Smooth muscle cell (in vitro differentiated cells): ENCODE data around the gene RNF217. TPM values are rescaled to one million over a fixed set of nuclear protein-coding genes. Genes with fewer than 3 reads are reported as not detected.

Source experiments
- DNase-seq: peaks from one replicate; lab custom pipeline; 2025; ENCODE audit not compliant: unreplicated experiment; lab: John Stamatoyannopoulos, UW
- H2AFZ ChIP-seq: fragments of 200-600 bp; sonication (generic); 2 replicates; pipeline ENCODE4 v1.6.0; 2016; ENCODE audit warnings: antibody characterized with exemption, low read depth, mild to moderate bottlenecking
- H3F3A ChIP-seq: fragments of 200-600 bp; sonication (generic); 2 replicates; pipeline ENCODE4 v1.6.0; 2017; ENCODE audit warnings: antibody characterized with exemption, low read depth
- H3K27ac ChIP-seq: fragments of 200-600 bp; sonication (generic); 2 replicates; pipeline ENCODE4 v1.5.1; 2016; ENCODE audit warnings: low read depth, mild to moderate bottlenecking
- H3K27me3 ChIP-seq: fragments of 200-600 bp; sonication (generic); 2 replicates; pipeline ENCODE4 v1.6.1; 2016; ENCODE audit warnings: low read depth, mild to moderate bottlenecking
- H3K36me3 ChIP-seq: fragments of 200-600 bp; sonication (generic); 2 replicates; pipeline ENCODE4 v1.5.1; 2016; ENCODE audit warnings: low read depth
- H3K4me1 ChIP-seq: fragments of 200-600 bp; sonication (generic); 2 replicates; pipeline ENCODE4 v1.5.1; 2016; ENCODE audit warnings: low read depth
- H3K4me2 ChIP-seq: fragments of 200-600 bp; sonication (generic); 2 replicates; pipeline ENCODE4 v1.6.0; 2016; ENCODE audit warnings: mild to moderate bottlenecking
- H3K4me3 ChIP-seq: fragments of 200-600 bp; sonication (generic); 2 replicates; pipeline ENCODE4 v1.5.1; 2016; ENCODE audit warnings: mild to moderate bottlenecking
- H3K79me2 ChIP-seq: fragments of 200-600 bp; sonication (generic); 2 replicates; pipeline ENCODE4 v1.6.0; 2016; ENCODE audit warnings: low read depth, mild to moderate bottlenecking
- H3K9ac ChIP-seq: fragments of 200-600 bp; sonication (generic); 2 replicates; pipeline ENCODE4 v1.6.0; 2016; ENCODE audit warnings: low read depth
- H3K9me3 ChIP-seq: fragments of 200-600 bp; sonication (generic); replicated peaks from 2 replicates; pipeline ENCODE4 v1.5.1; 2016; ENCODE audit warnings: low read depth
- H4K20me1 ChIP-seq: fragments of 200-600 bp; sonication (generic); 2 replicates; pipeline ENCODE4 v1.6.0; 2016; ENCODE audit warnings: low read depth
- WGBS: methylation state at CpG from one replicate; pipeline ENCODE4 v1.1.7; 2016; ENCODE audit warnings: low lambda C conversion rate; 5-methylcytosine and 5-hydroxymethylcytosine counted together
- polyA plus RNA-seq: library from polyadenylated mRNA; unstranded; fragments of >200 nt; fragmentation: Nextera tagmentation; extraction: Ambion mirVana; gene quantifications from 2 replicates; pipeline ENCODE4 v1.2.1, GENCODE V29; 2016
- total RNA-seq: library from RNA; depleted of rRNA; stranded (reverse); fragments of >200 nt; gene quantifications from 2 replicates; pipeline ENCODE4 v1.2.3, GENCODE V29; 2014
- TF ChIP-seq, protein P1 (sequence below): fragments of 200-600 bp; sonication (generic); IDR thresholded peaks from 2 replicates; pipeline ENCODE4 v1.5.1; 2017; ENCODE audit warnings: borderline replicate concordance, mild to moderate bottlenecking, antibody characterized with exemption; ENCODE audit not compliant: insufficient read depth, poor library complexity, severe bottlenecking

Gene RNF217
- total and polyA plus RNA-seq, 2 experiments from 2014 or later = 15.6 to 127 TPM

DNA sequence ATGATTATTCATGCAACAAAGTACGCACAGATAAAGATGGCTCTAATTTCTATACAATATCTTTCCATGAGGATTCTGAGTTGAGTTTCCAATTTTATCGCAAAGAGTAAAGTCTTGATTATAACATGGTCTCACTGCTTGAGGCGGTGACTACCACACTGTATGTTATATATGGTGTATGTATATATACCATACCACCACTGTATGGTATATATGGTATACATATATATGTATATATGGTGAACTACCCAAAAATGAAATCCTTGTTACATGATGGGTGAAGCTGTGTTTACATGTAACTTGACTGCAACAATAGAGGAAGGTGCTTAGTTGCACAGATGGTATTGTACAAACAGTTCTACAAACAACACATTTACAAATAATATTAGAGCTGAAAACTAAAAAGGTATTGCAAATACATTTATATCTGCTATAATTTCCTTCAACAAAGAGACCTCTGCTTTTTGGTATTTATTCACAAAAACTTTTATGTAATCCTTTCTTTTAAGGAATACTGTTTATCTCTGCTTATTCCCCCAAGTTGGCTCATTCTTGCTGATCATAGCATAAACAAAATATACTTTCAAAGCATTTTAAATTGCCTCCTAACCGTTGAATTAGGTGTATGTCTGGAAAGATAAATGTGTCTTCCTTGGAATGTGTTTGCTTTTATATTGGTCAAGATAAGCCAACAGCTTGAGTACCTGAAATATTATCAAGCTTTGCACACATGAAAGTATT lies 113.7 kb downstream of the RNF217 start:
- Histone ChIP-seq H3K4me1 (peaks cover 9% of the 10 kb centered on the region), H3K27me3 (no peaks in the 10 kb centered on the region), H2AFZ (no peak overlapping the region), H4K20me1 (peaks cover 75% of the 10 kb centered on the region), H3K4me2 (no peak overlapping the region), H3K4me3 (no peak overlapping the region), H3K36me3 (peaks cover 19% of the 10 kb centered on the region), H3K9ac (no peak overlapping the region), H3K79me2 (peaks cover 70% of the 10 kb centered on the region), H3K27ac (no peak overlapping the region), H3K9me3 (no peaks in the 10 kb centered on the region), H3F3A (peaks cover 12% of the 10 kb centered on the region)
- WGBS = 94% methylated on average over 4 of the region's 4 CpGs
- TF ChIP-seq, protein P1, sequence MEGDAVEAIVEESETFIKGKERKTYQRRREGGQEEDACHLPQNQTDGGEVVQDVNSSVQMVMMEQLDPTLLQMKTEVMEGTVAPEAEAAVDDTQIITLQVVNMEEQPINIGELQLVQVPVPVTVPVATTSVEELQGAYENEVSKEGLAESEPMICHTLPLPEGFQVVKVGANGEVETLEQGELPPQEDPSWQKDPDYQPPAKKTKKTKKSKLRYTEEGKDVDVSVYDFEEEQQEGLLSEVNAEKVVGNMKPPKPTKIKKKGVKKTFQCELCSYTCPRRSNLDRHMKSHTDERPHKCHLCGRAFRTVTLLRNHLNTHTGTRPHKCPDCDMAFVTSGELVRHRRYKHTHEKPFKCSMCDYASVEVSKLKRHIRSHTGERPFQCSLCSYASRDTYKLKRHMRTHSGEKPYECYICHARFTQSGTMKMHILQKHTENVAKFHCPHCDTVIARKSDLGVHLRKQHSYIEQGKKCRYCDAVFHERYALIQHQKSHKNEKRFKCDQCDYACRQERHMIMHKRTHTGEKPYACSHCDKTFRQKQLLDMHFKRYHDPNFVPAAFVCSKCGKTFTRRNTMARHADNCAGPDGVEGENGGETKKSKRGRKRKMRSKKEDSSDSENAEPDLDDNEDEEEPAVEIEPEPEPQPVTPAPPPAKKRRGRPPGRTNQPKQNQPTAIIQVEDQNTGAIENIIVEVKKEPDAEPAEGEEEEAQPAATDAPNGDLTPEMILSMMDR = no peak
- DNase-seq = no peak

DNA sequence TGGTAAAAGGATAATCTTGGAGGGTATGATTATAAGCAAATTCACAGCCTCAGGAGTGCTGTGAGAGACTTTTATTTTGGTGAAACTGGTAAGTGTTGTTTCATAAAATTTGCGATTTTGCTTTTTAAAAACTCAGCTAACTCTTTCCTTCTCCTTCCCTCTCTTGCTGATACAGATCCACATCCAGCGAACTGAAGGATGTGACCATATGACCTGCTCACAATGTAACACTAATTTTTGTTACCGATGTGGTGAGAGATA lies 114.2 kb downstream of the RNF217 start:
- H4K20me1 ChIP-seq = peaks cover 70% of the 10 kb centered on the region
- peaks cover 12% of the 10 kb centered on the region for H3F3A ChIP-seq
- H3K9me3 ChIP-seq = no peaks in the 10 kb centered on the region
- H3K9ac ChIP-seq = no peak overlapping the region
- H3K27ac ChIP-seq = no peak overlapping the region
- 98% methylated on average over 3 of the region's 3 CpGs for WGBS
- H3K4me1 ChIP-seq = peaks cover 9% of the 10 kb centered on the region
- TF ChIP-seq, protein P1 = no peak
- H3K27me3 ChIP-seq = no peaks in the 10 kb centered on the region
- no peak for DNase-seq
- H3K79me2 ChIP-seq = peaks cover 65% of the 10 kb centered on the region
- H3K4me2 ChIP-seq = no peak overlapping the region
- no peak overlapping the region for H2AFZ ChIP-seq
- H3K4me3 ChIP-seq = no peak overlapping the region
- H3K36me3 ChIP-seq = peaks cover 19% of the 10 kb centered on the region

DNA sequence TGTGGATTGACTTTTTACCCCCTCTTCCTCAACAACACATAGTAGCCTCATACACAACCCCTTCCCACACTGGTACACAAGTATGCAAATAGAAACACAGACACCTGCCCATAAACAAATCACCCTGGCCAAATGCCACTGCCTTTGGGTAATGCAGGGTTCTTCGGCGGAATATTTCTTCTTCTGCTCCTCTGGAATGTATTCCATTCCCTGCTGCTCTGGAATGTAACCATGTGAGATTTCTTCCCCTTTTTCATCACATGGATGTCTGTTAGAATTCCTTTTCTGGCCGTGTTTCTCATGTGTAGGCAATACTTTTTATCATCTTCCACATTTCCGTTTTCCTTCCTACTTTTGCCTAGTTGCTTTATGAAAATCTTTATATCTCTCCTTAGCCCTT lies 115.2 kb downstream of the RNF217 start:
- TF ChIP-seq, protein P1 = no peak
- H3K36me3 ChIP-seq = peaks cover 24% of the 10 kb centered on the region
- 83% methylated on average over 4 of the region's 4 CpGs for WGBS

More for the DNA sequence above, 115.2 kb downstream of the RNF217 start:
- Histone ChIP-seq H3K27me3 (no peaks in the 10 kb centered on the region), H3K9ac (no peak overlapping the region), H3K27ac (no peak overlapping the region), H3K4me1 (peaks cover 6% of the 10 kb centered on the region), H3K4me3 (no peak overlapping the region), H4K20me1 (peaks cover 59% of the 10 kb centered on the region), H3K9me3 (no peaks in the 10 kb centered on the region), H2AFZ (no peak overlapping the region), H3K79me2 (peaks cover 59% of the 10 kb centered on the region), H3K4me2 (no peak overlapping the region), H3F3A (peaks cover 5% of the 10 kb centered on the region)
- DNase-seq = no peak
